Measurements from ENCODE around the gene MYO3B. TPM values are rescaled to one million over a fixed set of nuclear protein-coding genes. Genes with fewer than 3 reads are reported as not detected.

Gene MYO3B
- total RNA-seq, 1 experiment from 2014 or later, result 0.63 TPM

- Histone ChIP-seq H3K27ac (ENCODE audit: insufficient read length, low read depth, low read length) (no peak overlapping the region), H3K14ac (ENCODE audit: insufficient read depth, low read length) (no peak overlapping the region), H3T11ph (ENCODE audit: low read length) (no peak overlapping the region), H3K9me3 (ENCODE audit: control insufficient read depth, low read depth, low read length) (no peaks in the 10 kb centered on the region), H3K79me2 (ENCODE audit: insufficient read depth, low read length) (no peaks in the 10 kb centered on the region), H4K20me1 (ENCODE audit: control insufficient read depth, insufficient read depth, insufficient read length) (no peaks in the 10 kb centered on the region), H2BK15ac (ENCODE audit: low read depth, low read length) (no peak overlapping the region), H3K79me1 (ENCODE audit: insufficient read depth, low read depth, low read length, poor library complexity, severe bottlenecking) (no peaks in the 10 kb centered on the region), H3K4me2 (ENCODE audit: insufficient read depth, insufficient read length, low read length) (no peak overlapping the region), H2BK20ac (ENCODE audit: low read depth, low read length, poor library complexity, severe bottlenecking) (no peak overlapping the region), H4K8ac (replicated peaks; ENCODE audit: insufficient read length, low read depth, low read length) (no peak overlapping the region), H2BK12ac (ENCODE audit: insufficient read length, low read depth, low read length) (no peak overlapping the region), H3K56ac (ENCODE audit: insufficient read length, low read depth, low read length) (no peak overlapping the region), H3K9ac (ENCODE audit: extremely low read depth, insufficient read length, low read length) (no peak overlapping the region), H4K5ac (ENCODE audit: insufficient read length, low read depth, low read length) (no peak overlapping the region), H2AK5ac (ENCODE audit: insufficient read length, low read length) (no peak overlapping the region), H3K4ac (ENCODE audit: low read depth, low read length) (no peak overlapping the region), H3K27me3 (ENCODE audit: insufficient read depth, low read length) (no peaks in the 10 kb centered on the region), H2BK5ac (ENCODE audit: insufficient read length, low read length) (no peak overlapping the region), H2BK120ac (ENCODE audit: low read depth, low read length, poor library complexity, severe bottlenecking) (no peak overlapping the region), H3K23ac (ENCODE audit: insufficient read length, low read depth, low read length) (no peak overlapping the region), H3K18ac (ENCODE audit: insufficient read length, low read depth, low read length) (no peak overlapping the region), H3K4me1 (ENCODE audit: insufficient read depth, low read length) (peaks cover 10% of the 10 kb centered on the region; the same call in 1 of the 2 replicates), H4K91ac (ENCODE audit: insufficient read length, low read depth, low read length) (no peak overlapping the region), H3K23me2 (ENCODE audit: insufficient read length, low read depth, low read length, poor library complexity, severe bottlenecking) (no peaks in the 10 kb centered on the region), H2AFZ (ENCODE audit: low read length) (no peak overlapping the region)
- no peaks in the 10 kb centered on the region for H3K9me3 Mint-ChIP-seq
- WGBS (ENCODE audit: extremely low coverage, insufficient read length, low lambda C conversion rate), result no CpG with 5 or more reads among the region's 2 CpGs
- DNase-seq, result no peak
- H3K4me3 Mint-ChIP-seq, result no peak overlapping the region
- H3K36me3 Mint-ChIP-seq (ENCODE audit: insufficient read depth in 1 of 3, low read depth in 3 of 3), result no peaks in the 10 kb centered on the region; a peak in 2 of 7 replicates
- H3K27ac Mint-ChIP-seq, result no peak overlapping the region
- H3K27me3 Mint-ChIP-seq (ENCODE audit: low read depth), result no peaks in the 10 kb centered on the region
- TF ChIP-seq, protein P1, sequence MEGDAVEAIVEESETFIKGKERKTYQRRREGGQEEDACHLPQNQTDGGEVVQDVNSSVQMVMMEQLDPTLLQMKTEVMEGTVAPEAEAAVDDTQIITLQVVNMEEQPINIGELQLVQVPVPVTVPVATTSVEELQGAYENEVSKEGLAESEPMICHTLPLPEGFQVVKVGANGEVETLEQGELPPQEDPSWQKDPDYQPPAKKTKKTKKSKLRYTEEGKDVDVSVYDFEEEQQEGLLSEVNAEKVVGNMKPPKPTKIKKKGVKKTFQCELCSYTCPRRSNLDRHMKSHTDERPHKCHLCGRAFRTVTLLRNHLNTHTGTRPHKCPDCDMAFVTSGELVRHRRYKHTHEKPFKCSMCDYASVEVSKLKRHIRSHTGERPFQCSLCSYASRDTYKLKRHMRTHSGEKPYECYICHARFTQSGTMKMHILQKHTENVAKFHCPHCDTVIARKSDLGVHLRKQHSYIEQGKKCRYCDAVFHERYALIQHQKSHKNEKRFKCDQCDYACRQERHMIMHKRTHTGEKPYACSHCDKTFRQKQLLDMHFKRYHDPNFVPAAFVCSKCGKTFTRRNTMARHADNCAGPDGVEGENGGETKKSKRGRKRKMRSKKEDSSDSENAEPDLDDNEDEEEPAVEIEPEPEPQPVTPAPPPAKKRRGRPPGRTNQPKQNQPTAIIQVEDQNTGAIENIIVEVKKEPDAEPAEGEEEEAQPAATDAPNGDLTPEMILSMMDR (conservative IDR thresholded peaks at IDR 0.05), result no peak
- H3K4me1 Mint-ChIP-seq, result peaks cover 69 to 78% of the 10 kb centered on the region in 2 experiments
Measured at GRCh38 chr2:170218456-170218855, 40.5 kb downstream of the MYO3B start.

Measured in H9 (cell line).